HepG2 (cell line): Measurements from ENCODE around the gene TRMT2A. TPM values are rescaled to one million over a fixed set of nuclear protein-coding genes. Genes with fewer than 3 reads are reported as not detected.

Source experiments
- ATAC-seq: fragments of 200-7000 bp; cut with Tn5 transposase; 3 replicates; pipeline ENCODE4 v1.9.1; 2020; ENCODE audit warnings: mild to moderate bottlenecking, moderate library complexity
- BruUV-seq: library from RNA; stranded (reverse); fragments of 400-500 nt; replicated peaks from 2 replicates; lab custom pipeline; 2021; lab: Mats Ljungman, UMichigan
- CTCF ChIA-PET: fragments of 300-600 bp; formaldehyde crosslinking; extraction: SDS; loops from one replicate; lab custom pipeline; 2021; ENCODE audit warnings: low total read pairs, inconsistent platforms, low intra/inter-chr PET ratio; lab: Yijun Ruan, JAX
- POLR2A ChIA-PET: fragments of 350-600 bp; sonication (Branson Sonifier 250); formaldehyde crosslinking; loops from one replicate; lab custom pipeline; 2020; ENCODE audit warnings: antibody characterized with exemption, inconsistent platforms; lab: Yijun Ruan, JAX
- DNase-seq: peaks from one replicate; pipeline ENCODE4 v3.0.0-alpha.2; 2015; ENCODE audit warnings: low spot score
- FAIRE-seq: peaks from 3 replicates; lab custom pipeline; 2011; peaks lifted over from hg19 to GRCh38; lab: Jason Lieb, UNC
- H2AFZ ChIP-seq: one replicate; pipeline ENCODE4 v1.6.1; 2011; ENCODE audit warnings: low read length, inconsistent platforms
- H3K27ac ChIP-seq: fragments of 300-600 bp; 3 replicates; pipeline ENCODE4 v1.8.0; 2011; ENCODE audit warnings: mixed run types, mild to moderate bottlenecking, mixed read lengths, low read length, inconsistent platforms; ENCODE audit not compliant: insufficient read depth; ENCODE audit errors: extremely low read length
- H3K27me3 ChIP-seq, 2 experiments: fragments of 200-600 bp in 1 of 2; 2 replicates in 1 of 2; 3 replicates in 1 of 2; pipeline versions ENCODE4 v1.6.0 to v1.8.0; 2011; ENCODE audit warnings: low read length in 2 of 2, mild to moderate bottlenecking in 2 of 2, moderate library complexity in 2 of 2, inconsistent platforms in 1 of 2; ENCODE audit not compliant: insufficient read depth in 2 of 2, control insufficient read depth in 1 of 2
- H3K36me3 ChIP-seq, 2 experiments: fragments of 200-600 bp in 1 of 2; replicated peaks in 1 of 2; 2 replicates in 1 of 2; 3 replicates in 1 of 2; pipeline versions ENCODE4 v1.5.1 to v1.8.0; 2011; ENCODE audit warnings: low read length in 2 of 2, inconsistent platforms in 1 of 2; ENCODE audit not compliant: insufficient read depth in 2 of 2, control insufficient read depth in 1 of 2
- H3K4me1 ChIP-seq: 2 replicates; pipeline ENCODE4 v1.5.1; 2012; ENCODE audit warnings: low read length, inconsistent platforms; ENCODE audit not compliant: insufficient read depth
- H3K4me2 ChIP-seq: 2 replicates; pipeline ENCODE4 v1.6.0; 2011; ENCODE audit warnings: low read depth, low read length, inconsistent platforms
- H3K4me3 ChIP-seq, 3 experiments: fragments of 200-600 bp in 1 of 3; sonication (generic), shearing (Covaris generic) in 1 of 3; replicated peaks in 1 of 3; 2 replicates each; pipeline ENCODE4 v1.5.1; 2011 to 2016; ENCODE audit warnings: low read length in 3 of 3, inconsistent platforms in 2 of 3, low read depth in 2 of 3, mild to moderate bottlenecking in 2 of 3, control low read depth in 1 of 3, mixed read lengths in 1 of 3; ENCODE audit not compliant: insufficient read depth in 1 of 3
- H3K79me2 ChIP-seq: one replicate; pipeline ENCODE4 v1.6.1; 2011; ENCODE audit warnings: low read length, inconsistent platforms; ENCODE audit not compliant: insufficient read depth
- H3K9ac ChIP-seq: 2 replicates; pipeline ENCODE4 v1.6.0; 2011; ENCODE audit warnings: mild to moderate bottlenecking, low read depth, low read length, inconsistent platforms; ENCODE audit not compliant: insufficient read depth
- H3K9me3 ChIP-seq: 2 replicates; pipeline ENCODE4 v1.5.1; 2012; ENCODE audit warnings: mild to moderate bottlenecking, low read length
- H4K20me1 ChIP-seq: 2 replicates; pipeline ENCODE4 v1.6.0; 2011; ENCODE audit warnings: inconsistent platforms, mild to moderate bottlenecking, low read length, moderate library complexity; ENCODE audit not compliant: insufficient read depth
- EP300 ChIP-seq, 3 experiments: sonication (generic) in 1 of 3; formaldehyde crosslinking in 1 of 3; IDR thresholded peaks; 2 replicates each; pipeline versions ENCODE4 v1.5.1 to v1.6.1; 2011 to 2020; ENCODE audit warnings: low read depth in 2 of 3, low read length in 2 of 3, borderline replicate concordance in 1 of 3, improper control_type of control experiment in 1 of 3, mild to moderate bottlenecking in 1 of 3, missing genetic modification reagents in 1 of 3, moderate library complexity in 1 of 3
- MZF1 ChIP-seq: sonication (generic); formaldehyde crosslinking; IDR thresholded peaks from 2 replicates; pipeline ENCODE4 v1.8.1; 2023; ENCODE audit warnings: mild to moderate bottlenecking, missing genetic modification reagents, borderline replicate concordance
- SNAI1 ChIP-seq: sonication (generic); formaldehyde crosslinking; IDR thresholded peaks from 2 replicates; pipeline ENCODE4 v1.5.0; 2020; ENCODE audit warnings: mild to moderate bottlenecking, missing genetic modification reagents, borderline replicate concordance
- ZNF253 ChIP-seq: sonication (generic); formaldehyde crosslinking; IDR thresholded peaks from 2 replicates; pipeline ENCODE4 v1.8.0; 2022; ENCODE audit warnings: mild to moderate bottlenecking, missing genetic modification reagents, borderline replicate concordance
- ZNF318 ChIP-seq: sonication (generic); formaldehyde crosslinking; IDR thresholded peaks from 2 replicates; pipeline ENCODE4 v1.4.0; 2020; ENCODE audit warnings: mild to moderate bottlenecking, missing genetic modification reagents
- ZNF335 ChIP-seq: sonication (generic); formaldehyde crosslinking; IDR thresholded peaks from 2 replicates; pipeline ENCODE4 v1.4.0; 2020; ENCODE audit warnings: missing genetic modification reagents
- ZNF33B ChIP-seq: sonication (generic); formaldehyde crosslinking; IDR thresholded peaks from 2 replicates; pipeline ENCODE4 v1.5.1; 2020; ENCODE audit warnings: mild to moderate bottlenecking, missing genetic modification reagents
- ZNF777 ChIP-seq: sonication (generic); formaldehyde crosslinking; IDR thresholded peaks from 2 replicates; pipeline ENCODE4 v1.4.0; 2020; ENCODE audit warnings: missing genetic modification reagents
- ZNF83 ChIP-seq: sonication (generic); formaldehyde crosslinking; IDR thresholded peaks from 2 replicates; pipeline ENCODE4 v1.4.0; 2020; ENCODE audit warnings: missing genetic modification reagents, mild to moderate bottlenecking, borderline replicate concordance
- WGBS: methylation state at CpG from one replicate; pipeline ENCODE4 v1.1.6; 2017; ENCODE audit warnings: low lambda C conversion rate; 5-methylcytosine and 5-hydroxymethylcytosine counted together
- in situ Hi-C: cut with HindIII; loops from 2 replicates; pipeline ENCODE4 v1.10.0; 2017; ENCODE audit warnings: low pct_unique_long_range_greater_than_20kb; ENCODE audit not compliant: extremely low pct_ligation_motif_present
- intact Hi-C: fragments of 100-400 bp; cut with micrococcal nuclease; formaldehyde crosslinking; loops from one replicate; pipeline ENCODE4 v1.10.0; 2022; ENCODE audit not compliant: unreplicated experiment
- polyA plus RNA-seq, 8 experiments: library from polyadenylated mRNA; depleted of rRNA in 3 of 8; stranded (reverse) in 7 of 8; unstranded in 1 of 8; fragments of >200 nt; fragmentation: Illumina TruSeq in 4 of 8; extraction: Trizol in 4 of 8; gene quantifications; 2 replicates each; pipeline versions ENCODE4 v1.2.1 to v1.2.3, GENCODE V29; 2011 to 2016; ENCODE audit warnings: low read depth in 4 of 8, missing spikeins in 1 of 8, mixed read lengths in 1 of 8; ENCODE audit not compliant: insufficient read depth in 1 of 8
- total RNA-seq, 5 experiments: library from RNA; depleted of rRNA; stranded (reverse); fragments of >200 nt; fragmentation: Illumina TruSeq; extraction: Trizol; gene quantifications; 2 replicates each; pipeline ENCODE4 v1.2.3, GENCODE V29; 2016; ENCODE audit warnings: low read depth in 1 of 5

Gene TRMT2A
- total and polyA plus RNA-seq, 2 of the 13 experiments (the other 11 are each of a cell fraction or from before 2014, with no cell fraction given): 24.0 to 30.3 TPM

GRCh38 chr22:20154602-20155187, 37.7 kb upstream of the TRMT2A start:
- BruUV-seq: no TSS peak
- WGBS: 10% methylated on average over 3 of the region's 14 CpGs
- no peak for ATAC-seq
- ChIA-PET POLR2A (no interaction called here), CTCF (no interaction called here)
- H3K4me3 ChIP-seq: no peak overlapping the region
- no peak for TF ChIP-seq ZNF777 (CRISPR knock-in tag)
- no peak for TF ChIP-seq SNAI1 (CRISPR knock-in tag)
- no peak for TF ChIP-seq MZF1 (CRISPR knock-in tag)
- no peak for TF ChIP-seq ZNF318
- no peak for TF ChIP-seq EP300 (IDR thresholded peaks at IDR 0.05; ENCODE audit: low read depth in 2 of 2, low read length in 2 of 2)
- no peak for TF ChIP-seq EP300 (CRISPR knock-in tag; IDR thresholded peaks at IDR 0.05; ENCODE audit: borderline replicate concordance)
- TF ChIP-seq ZNF83 (CRISPR knock-in tag): no peak
- TF ChIP-seq ZNF335 (CRISPR knock-in tag): no peak
- no peak for TF ChIP-seq ZNF33B (CRISPR knock-in tag)
- TF ChIP-seq ZNF253 (CRISPR knock-in tag): no peak
- TF ChIP-seq, all 625 proteins: peak for 0
- no peak overlapping the region for H3K9ac ChIP-seq
- peaks cover 17 to 49% of the 10 kb centered on the region in 2 experiments for H3K27me3 ChIP-seq
- no peaks in the 10 kb centered on the region for H4K20me1 ChIP-seq
- no peaks in the 10 kb centered on the region for H3K4me1 ChIP-seq
- no peak overlapping the region for H2AFZ ChIP-seq
- DNase-seq: no peak
- H3K27ac ChIP-seq: no peak overlapping the region
- H3K9me3 ChIP-seq: no peaks in the 10 kb centered on the region
- intact Hi-C loops: no loop called here
- H3K36me3 ChIP-seq: no peaks in the 10 kb centered on the region
- FAIRE-seq: no peak
- in situ Hi-C loops: loop anchor here (5.0 to 25.0 kb wide), 3 partner anchors 80 to 1192 kb away; no protein-coding TSS in a partner anchor
- no peaks in the 10 kb centered on the region for H3K79me2 ChIP-seq
- H3K4me2 ChIP-seq: no peak overlapping the region
